A673 (cell line): ENCODE data around the gene CFAP20DC.

Source experiments
- EZH2 ChIP-seq: fragments of 200-600 bp; sonication (generic); IDR thresholded peaks from 2 replicates; pipeline ENCODE4 v1.6.1; 2017; ENCODE audit warnings: borderline replicate concordance, low read depth, mild to moderate bottlenecking, mixed read lengths, antibody characterized with exemption, low read length; ENCODE audit not compliant: poor library complexity, severe bottlenecking
- TF ChIP-seq, protein P1 (sequence below): fragments of 300-800, 200-600 bp; sonication (generic); conservative IDR thresholded peaks from 2 replicates; pipeline ENCODE4 v1.5.1; 2017; ENCODE audit warnings: low read depth, mild to moderate bottlenecking, antibody characterized with exemption, low read length, moderate library complexity, mixed read lengths

DNA sequence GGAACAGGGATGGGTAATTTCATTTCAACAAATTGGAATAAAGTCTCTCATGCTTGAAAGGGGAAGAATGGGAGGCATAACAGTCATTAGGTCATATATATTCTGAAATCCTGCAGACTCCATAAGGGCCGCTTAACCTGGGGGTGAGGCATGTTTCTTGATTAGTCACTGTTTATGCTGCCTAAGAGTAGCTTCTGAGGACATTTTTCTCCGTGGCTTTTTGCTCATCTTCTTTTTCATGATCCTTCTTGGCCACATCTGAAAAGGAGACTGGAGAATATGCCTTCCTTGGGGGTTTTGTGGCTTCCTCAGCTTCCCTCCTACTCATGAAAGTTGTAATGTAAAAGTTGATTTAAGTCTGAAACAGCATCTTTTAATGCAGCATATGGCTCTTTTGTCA, 20.0 kb upstream of the CFAP20DC start:
- no peak for TF ChIP-seq EZH2
- TF ChIP-seq, protein P1, sequence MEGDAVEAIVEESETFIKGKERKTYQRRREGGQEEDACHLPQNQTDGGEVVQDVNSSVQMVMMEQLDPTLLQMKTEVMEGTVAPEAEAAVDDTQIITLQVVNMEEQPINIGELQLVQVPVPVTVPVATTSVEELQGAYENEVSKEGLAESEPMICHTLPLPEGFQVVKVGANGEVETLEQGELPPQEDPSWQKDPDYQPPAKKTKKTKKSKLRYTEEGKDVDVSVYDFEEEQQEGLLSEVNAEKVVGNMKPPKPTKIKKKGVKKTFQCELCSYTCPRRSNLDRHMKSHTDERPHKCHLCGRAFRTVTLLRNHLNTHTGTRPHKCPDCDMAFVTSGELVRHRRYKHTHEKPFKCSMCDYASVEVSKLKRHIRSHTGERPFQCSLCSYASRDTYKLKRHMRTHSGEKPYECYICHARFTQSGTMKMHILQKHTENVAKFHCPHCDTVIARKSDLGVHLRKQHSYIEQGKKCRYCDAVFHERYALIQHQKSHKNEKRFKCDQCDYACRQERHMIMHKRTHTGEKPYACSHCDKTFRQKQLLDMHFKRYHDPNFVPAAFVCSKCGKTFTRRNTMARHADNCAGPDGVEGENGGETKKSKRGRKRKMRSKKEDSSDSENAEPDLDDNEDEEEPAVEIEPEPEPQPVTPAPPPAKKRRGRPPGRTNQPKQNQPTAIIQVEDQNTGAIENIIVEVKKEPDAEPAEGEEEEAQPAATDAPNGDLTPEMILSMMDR, result no peak
